Measurements from ENCODE around the gene FXYD7.
"Not testable (repeated sequence)": the region's sequence is repeated elsewhere in the genome, so short reads cannot be mapped to it uniquely, and the experiment has no call there.

The FXYD7 gene

DNA sequence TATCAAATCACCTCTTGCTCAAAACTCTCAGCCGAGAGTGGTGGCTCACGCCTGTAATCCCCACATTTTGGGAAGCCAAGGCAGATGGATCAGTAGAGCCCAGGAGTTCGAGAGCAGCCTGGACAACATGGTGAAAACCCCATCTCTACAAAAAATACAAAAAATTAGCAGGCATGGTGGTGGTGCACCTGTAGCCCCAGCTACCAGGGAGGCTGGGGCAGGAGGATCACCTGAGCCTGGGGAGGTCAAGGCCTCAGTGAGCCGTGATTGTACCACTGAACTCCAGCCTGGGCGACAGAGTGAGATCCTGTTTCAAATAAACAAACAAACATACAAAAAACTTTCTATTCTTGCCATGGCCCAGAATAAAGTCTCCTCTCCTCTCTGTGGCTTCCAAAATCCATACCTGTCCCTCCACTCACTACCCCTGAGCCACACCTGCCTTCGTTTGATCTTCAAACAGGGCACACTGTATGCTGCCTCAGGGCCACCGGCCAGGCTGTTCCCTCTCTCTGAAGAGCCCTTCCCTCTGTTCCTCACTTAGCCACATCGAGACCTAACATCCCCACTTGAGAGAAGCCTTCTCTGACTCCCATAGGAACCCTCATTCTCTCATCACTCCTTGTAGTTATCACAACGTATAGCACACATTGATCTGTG lies 14.5 kb upstream of the FXYD7 start:
- no peak for DNase-seq

- not testable (repeated sequence) for DNase-seq
These were observed 13.3 kb upstream of the FXYD7 start for GRCh38 chr19:35129724-35130274.

GRCh38 chr19:35130761-35131720 lies 12.0 kb upstream of the FXYD7 start:
- no peak for DNase-seq

- DNase-seq, result no peak
These were observed 10.8 kb upstream of the FXYD7 start for GRCh38 chr19:35132254-35132653.

DNA sequence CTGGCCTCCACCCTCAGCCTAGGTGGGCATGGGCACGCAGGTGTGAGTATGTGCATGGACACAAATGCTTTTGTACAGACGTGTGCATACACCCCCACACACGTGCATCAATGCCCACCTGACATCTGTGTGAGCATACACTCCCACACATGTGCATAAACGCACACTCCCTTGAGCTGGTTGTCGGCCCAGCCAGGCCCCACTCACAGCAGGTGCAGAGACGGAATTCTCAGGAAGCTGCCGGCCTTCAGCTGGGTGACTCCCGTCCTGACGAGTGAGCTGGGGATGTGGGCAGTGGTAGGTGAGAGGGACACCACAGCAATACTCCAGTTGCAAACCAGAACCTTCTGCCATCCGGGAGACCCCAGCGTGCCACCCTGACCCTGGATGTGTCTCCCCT lies 9.2 kb upstream of the FXYD7 start:
- no peak for DNase-seq

GRCh38 chr19:35134601-35135242 lies 8.3 kb upstream of the FXYD7 start, which contains the start of gene LGI4:
LGI4 (minus strand) TSS chr19:35135059; CDS start chr19:35134680, 379 bp downstream.
- DNase-seq, result no peak

GRCh38 chr19:35135389-35135909 lies 7.6 kb upstream of the FXYD7 start:
- DNase-seq, result no peak

DNA sequence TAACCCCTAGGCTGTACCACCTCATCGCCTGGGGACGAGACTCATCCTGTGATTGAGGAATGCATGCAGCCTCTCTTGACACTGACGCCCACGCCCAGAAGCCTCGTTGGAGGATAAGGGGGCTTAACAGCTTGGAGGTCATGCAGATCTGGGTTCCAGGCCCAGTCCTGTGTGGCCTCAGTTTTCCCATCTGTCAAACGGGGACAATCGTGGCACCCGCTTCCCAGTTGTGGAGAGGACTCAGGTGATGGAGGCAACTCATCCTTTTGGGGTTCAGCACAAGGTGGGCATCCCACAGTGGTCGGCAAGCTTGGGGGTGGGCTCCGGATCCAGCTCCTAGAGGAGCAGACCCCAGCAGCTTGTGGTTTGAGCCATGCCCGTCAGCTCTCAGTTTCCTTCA lies 6.8 kb upstream of the FXYD7 start:
- no peak for DNase-seq

- DNase-seq, result no peak
These were observed 5.9 kb upstream of the FXYD7 start for GRCh38 chr19:35136977-35137702.

DNA sequence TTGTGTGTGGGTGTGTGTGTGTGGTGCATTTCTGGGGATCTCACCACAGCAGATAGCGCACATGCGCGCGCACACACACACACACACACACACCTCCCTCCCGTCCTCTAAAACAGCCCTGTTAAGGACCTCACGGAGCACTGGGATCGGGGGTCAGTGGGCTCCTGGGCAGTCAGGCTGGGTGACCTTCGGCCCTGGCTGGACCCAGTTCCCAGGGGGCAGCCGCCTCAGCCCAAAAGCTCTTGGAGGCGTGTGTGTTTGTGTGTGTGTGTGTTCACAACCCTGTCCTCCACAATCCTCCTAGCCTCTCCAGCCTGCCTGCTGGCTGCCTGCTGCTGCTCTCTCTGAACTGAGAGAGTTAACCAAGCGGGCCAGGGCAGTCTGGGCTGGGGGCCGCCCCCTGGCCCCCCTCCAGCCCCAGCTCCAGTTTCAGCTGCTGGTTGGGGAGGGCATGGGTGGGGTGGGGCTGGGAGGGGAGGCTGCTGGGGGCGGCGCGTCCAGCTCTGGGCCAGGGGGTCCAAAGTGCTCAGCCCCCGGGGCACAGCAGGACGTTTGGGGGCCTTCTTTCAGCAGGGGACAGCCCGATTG lies 4.7 kb upstream of the FXYD7 start, which contains the start of gene FXYD1:
FXYD1 (plus strand) TSS at position 520 of the 588 bp plus-strand sequence. CDS start 1,256 bp downstream, outside the sequence.
- DNase-seq, result no peak

- DNase-seq, result no peak
These were observed 2.7 kb upstream of the FXYD7 start for GRCh38 chr19:35140207-35140961.

GRCh38 chr19:35140962-35141836 lies 1.9 kb upstream of the FXYD7 start:
- DNase-seq, result no peak

GRCh38 chr19:35141837-35142605 lies 1.0 kb upstream of the FXYD7 start:
- DNase-seq, result no peak

GRCh38 chr19:35142606-35143230 lies 337 bp upstream of the FXYD7 start:
- DNase-seq, result no peak

GRCh38 chr19:35143818-35144217 lies 763 bp downstream of the FXYD7 start:
- DNase-seq, result no peak

DNA sequence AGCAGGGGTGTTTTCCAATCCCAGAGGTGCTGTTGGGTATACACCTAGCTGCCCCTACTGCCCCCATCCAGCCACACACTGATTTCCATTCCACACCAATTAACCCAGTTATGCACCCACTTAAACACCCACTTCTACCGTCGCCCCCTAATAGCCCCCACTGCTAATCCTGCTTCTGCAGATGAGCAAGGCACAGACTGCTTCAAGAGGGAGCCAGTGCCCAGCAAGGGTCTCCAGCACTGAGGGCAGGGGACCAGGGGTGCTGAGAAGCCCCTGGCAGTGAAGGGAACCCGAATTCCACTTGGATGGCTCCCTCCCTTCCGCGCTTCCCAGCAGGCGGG lies 1.2 kb downstream of the FXYD7 start:
- DNase-seq, result no peak

DNA sequence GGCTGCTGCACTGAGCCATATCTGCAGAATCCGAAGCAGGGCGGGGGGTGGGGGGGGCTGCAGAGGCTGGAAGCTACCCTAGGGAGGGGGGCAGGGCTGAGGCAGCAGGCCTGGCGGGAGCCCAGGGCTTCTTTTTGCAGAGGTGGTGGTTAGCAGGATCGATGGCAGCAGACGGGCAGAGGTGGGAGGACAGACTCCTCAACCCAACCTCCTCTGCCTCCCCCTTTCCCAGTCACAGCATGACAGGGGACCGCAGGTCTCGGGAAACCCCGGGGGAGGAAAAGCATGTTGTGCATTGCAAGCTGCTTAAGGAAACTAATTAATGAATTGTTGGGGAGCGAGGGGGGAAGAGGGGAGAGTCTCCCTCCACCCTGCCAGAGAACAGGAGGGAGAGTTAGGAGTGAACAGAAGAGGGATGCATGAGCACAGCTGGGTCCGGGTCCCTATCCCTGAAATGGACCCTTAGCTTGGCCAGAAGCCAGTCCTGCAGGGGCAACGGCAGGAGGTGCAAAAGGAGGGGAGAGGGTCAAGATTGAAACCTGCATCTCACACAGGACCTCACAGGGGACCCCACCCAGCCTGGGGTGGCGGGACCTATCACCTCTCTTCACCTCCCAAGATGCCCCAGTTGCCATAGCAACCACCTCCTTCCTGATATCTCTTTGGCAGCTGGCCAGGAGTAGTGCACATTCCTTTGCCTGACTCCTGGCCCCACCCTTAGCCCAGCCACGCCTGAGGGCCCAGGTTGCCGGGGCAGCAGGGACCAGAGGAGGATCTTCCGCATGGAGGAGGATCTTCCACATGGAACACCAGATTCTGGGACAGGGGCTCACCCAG lies 1.8 kb downstream of the FXYD7 start:
- DNase-seq, result no peak

Data from NCI-H1092 treated with DMSO at 0.1 percent for 48 hours (cell line).